NCI-H524 treated with DMSO at 0.1 percent for 48 hours (cell line): ENCODE results near the gene ST6GALNAC6.
"Not testable (repeated sequence)": the region's sequence is repeated elsewhere in the genome, so short reads cannot be mapped to it uniquely, and the experiment has no call there.

Experiments
- DNase-seq: peaks from one replicate; lab custom pipeline; 2025; lab: John Stamatoyannopoulos, UW

Gene ST6GALNAC6

GRCh38 chr9:127854960-127855359 lies 44.4 kb downstream of the ST6GALNAC6 start:
- no peak for DNase-seq

- DNase-seq: no peak
These were observed 45.1 kb downstream of the ST6GALNAC6 start, which contains the start of gene ENG for GRCh38 chr9:127854184-127854806. ENG (minus strand) TSS chr9:127854658; CDS start chr9:127854355, 303 bp downstream.

- DNase-seq: no peak
These were observed 45.9 kb downstream of the ST6GALNAC6 start for GRCh38 chr9:127853312-127854183.

- DNase-seq: no peak
These were observed 46.6 kb downstream of the ST6GALNAC6 start for GRCh38 chr9:127852829-127853228.

- DNase-seq: no peak
These were observed 49.0 kb downstream of the ST6GALNAC6 start for GRCh38 chr9:127850286-127850830.

GRCh38 chr9:127848756-127849504 lies 50.5 kb downstream of the ST6GALNAC6 start:
- DNase-seq: no peak

GRCh38 chr9:127847833-127848755 lies 51.3 kb downstream of the ST6GALNAC6 start:
- DNase-seq: no peak

- DNase-seq: no peak
These were observed 52.3 kb downstream of the ST6GALNAC6 start for GRCh38 chr9:127847178-127847510.

- DNase-seq: no peak
These were observed 52.8 kb downstream of the ST6GALNAC6 start for GRCh38 chr9:127846443-127847177.

- DNase-seq: not testable (repeated sequence)
These were observed 53.8 kb downstream of the ST6GALNAC6 start for GRCh38 chr9:127845619-127846018.

GRCh38 chr9:127844821-127845359 lies 54.5 kb downstream of the ST6GALNAC6 start:
- DNase-seq: no peak

GRCh38 chr9:127841087-127841835 lies 58.1 kb downstream of the ST6GALNAC6 start:
- DNase-seq: no peak

GRCh38 chr9:127838375-127839078 lies 60.9 kb downstream of the ST6GALNAC6 start:
- no peak for DNase-seq

GRCh38 chr9:127837346-127837745 lies 62.1 kb downstream of the ST6GALNAC6 start:
- DNase-seq: no peak

- not testable (repeated sequence) for DNase-seq
These were observed 62.8 kb downstream of the ST6GALNAC6 start for GRCh38 chr9:127836561-127836960.

GRCh38 chr9:127835991-127836516 lies 63.3 kb downstream of the ST6GALNAC6 start:
- no peak for DNase-seq
